ENCODE measurements around the gene TMSB4X.

TMSB4X gene

GRCh38 chrX:12986164-12986779 lies 11.4 kb downstream of the TMSB4X start:
- no peaks in the 10 kb centered on the region for H3K9me3 ChIP-seq (ENCODE audit: low read length)
- H3K36me3 ChIP-seq (ENCODE audit: insufficient read depth, low read length), result no peaks in the 10 kb centered on the region
- H2AFZ ChIP-seq (ENCODE audit: low read depth, low read length), result no peak overlapping the region
- peaks cover 5% of the 10 kb centered on the region for H3K4me1 ChIP-seq (ENCODE audit: insufficient read depth, low read length)
- H3K27me3 ChIP-seq (ENCODE audit: insufficient read depth, low read length), result no peaks in the 10 kb centered on the region
- no peak overlapping the region for H3K4me3 ChIP-seq (ENCODE audit: low read length)

GRCh38 chrX:12986886-12987285 lies 12.0 kb downstream of the TMSB4X start:
- Histone ChIP-seq H3K36me3 (ENCODE audit: insufficient read depth, low read length) (no peaks in the 10 kb centered on the region), H3K4me3 (ENCODE audit: low read length) (no peak overlapping the region), H3K4me1 (ENCODE audit: insufficient read depth, low read length) (peaks cover 2% of the 10 kb centered on the region), H3K27me3 (ENCODE audit: insufficient read depth, low read length) (no peaks in the 10 kb centered on the region), H2AFZ (ENCODE audit: low read depth, low read length) (no peak overlapping the region), H3K9me3 (ENCODE audit: low read length) (no peaks in the 10 kb centered on the region)

- Histone ChIP-seq H2AFZ (ENCODE audit: low read depth, low read length) (no peak overlapping the region), H3K27me3 (ENCODE audit: insufficient read depth, low read length) (no peaks in the 10 kb centered on the region), H3K4me3 (ENCODE audit: low read length) (no peak overlapping the region), H3K9me3 (ENCODE audit: low read length) (no peaks in the 10 kb centered on the region), H3K4me1 (ENCODE audit: insufficient read depth, low read length) (no peaks in the 10 kb centered on the region), H3K36me3 (ENCODE audit: insufficient read depth, low read length) (no peaks in the 10 kb centered on the region)
These were observed 12.4 kb downstream of the TMSB4X start for GRCh38 chrX:12987340-12987739.

- H2AFZ ChIP-seq (ENCODE audit: low read depth, low read length), result no peak overlapping the region
- H3K4me3 ChIP-seq (ENCODE audit: low read length), result no peak overlapping the region
- H3K9me3 ChIP-seq (ENCODE audit: low read length), result no peaks in the 10 kb centered on the region
- no peaks in the 10 kb centered on the region for H3K4me1 ChIP-seq (ENCODE audit: insufficient read depth, low read length)
- no peaks in the 10 kb centered on the region for H3K27me3 ChIP-seq (ENCODE audit: insufficient read depth, low read length)
- no peaks in the 10 kb centered on the region for H3K36me3 ChIP-seq (ENCODE audit: insufficient read depth, low read length)
These were observed 13.1 kb downstream of the TMSB4X start for GRCh38 chrX:12987900-12988594.

- H3K9me3 ChIP-seq (ENCODE audit: low read length), result no peaks in the 10 kb centered on the region
- no peaks in the 10 kb centered on the region for H3K27me3 ChIP-seq (ENCODE audit: insufficient read depth, low read length)
- no peaks in the 10 kb centered on the region for H3K36me3 ChIP-seq (ENCODE audit: insufficient read depth, low read length)
- no peak overlapping the region for H3K4me3 ChIP-seq (ENCODE audit: low read length)
- no peak overlapping the region for H2AFZ ChIP-seq (ENCODE audit: low read depth, low read length)
- H3K4me1 ChIP-seq (ENCODE audit: insufficient read depth, low read length), result no peaks in the 10 kb centered on the region
These were observed 13.9 kb downstream of the TMSB4X start for GRCh38 chrX:12988797-12989196.

GRCh38 chrX:12989461-12989860 lies 14.6 kb downstream of the TMSB4X start:
- Histone ChIP-seq H3K4me1 (ENCODE audit: insufficient read depth, low read length) (no peaks in the 10 kb centered on the region), H3K9me3 (ENCODE audit: low read length) (no peaks in the 10 kb centered on the region), H3K4me3 (ENCODE audit: low read length) (no peak overlapping the region), H3K27me3 (ENCODE audit: insufficient read depth, low read length) (no peaks in the 10 kb centered on the region), H2AFZ (ENCODE audit: low read depth, low read length) (no peak overlapping the region), H3K36me3 (ENCODE audit: insufficient read depth, low read length) (no peaks in the 10 kb centered on the region)

- no peak overlapping the region for H2AFZ ChIP-seq (ENCODE audit: low read depth, low read length)
- H3K9me3 ChIP-seq (ENCODE audit: low read length), result no peaks in the 10 kb centered on the region
- no peak overlapping the region for H3K4me3 ChIP-seq (ENCODE audit: low read length)
- H3K27me3 ChIP-seq (ENCODE audit: insufficient read depth, low read length), result no peaks in the 10 kb centered on the region
- no peaks in the 10 kb centered on the region for H3K36me3 ChIP-seq (ENCODE audit: insufficient read depth, low read length)
- H3K4me1 ChIP-seq (ENCODE audit: insufficient read depth, low read length), result no peaks in the 10 kb centered on the region
These were observed 16.7 kb downstream of the TMSB4X start for GRCh38 chrX:12991575-12991974.

GRCh38 chrX:12992544-12993118 lies 17.7 kb downstream of the TMSB4X start:
- Histone ChIP-seq H3K4me3 (ENCODE audit: low read length) (no peak overlapping the region), H3K27me3 (ENCODE audit: insufficient read depth, low read length) (no peaks in the 10 kb centered on the region), H2AFZ (ENCODE audit: low read depth, low read length) (no peak overlapping the region), H3K36me3 (ENCODE audit: insufficient read depth, low read length) (no peaks in the 10 kb centered on the region), H3K4me1 (ENCODE audit: insufficient read depth, low read length) (no peaks in the 10 kb centered on the region), H3K9me3 (ENCODE audit: low read length) (no peaks in the 10 kb centered on the region)

- H3K27me3 ChIP-seq (ENCODE audit: insufficient read depth, low read length), result no peaks in the 10 kb centered on the region
- peaks cover 9% of the 10 kb centered on the region for H3K4me1 ChIP-seq (ENCODE audit: insufficient read depth, low read length)
- H3K9me3 ChIP-seq (ENCODE audit: low read length), result no peaks in the 10 kb centered on the region
- no peaks in the 10 kb centered on the region for H3K36me3 ChIP-seq (ENCODE audit: insufficient read depth, low read length)
- H2AFZ ChIP-seq (ENCODE audit: low read depth, low read length), result no peak overlapping the region
- no peak overlapping the region for H3K4me3 ChIP-seq (ENCODE audit: low read length)
These were observed 18.9 kb downstream of the TMSB4X start for GRCh38 chrX:12993826-12994225.

- no peaks in the 10 kb centered on the region for H3K27me3 ChIP-seq (ENCODE audit: insufficient read depth, low read length)
- no peak overlapping the region for H2AFZ ChIP-seq (ENCODE audit: low read depth, low read length)
- H3K36me3 ChIP-seq (ENCODE audit: insufficient read depth, low read length), result no peaks in the 10 kb centered on the region
- H3K4me1 ChIP-seq (ENCODE audit: insufficient read depth, low read length), result peaks cover 10% of the 10 kb centered on the region
- H3K9me3 ChIP-seq (ENCODE audit: low read length), result no peaks in the 10 kb centered on the region
- no peak overlapping the region for H3K4me3 ChIP-seq (ENCODE audit: low read length)
These were observed 19.4 kb downstream of the TMSB4X start for GRCh38 chrX:12994321-12994720.

GRCh38 chrX:12996934-12997435 lies 22.1 kb downstream of the TMSB4X start:
- peaks cover 24% of the 10 kb centered on the region for H3K4me1 ChIP-seq (ENCODE audit: insufficient read depth, low read length)
- no peaks in the 10 kb centered on the region for H3K27me3 ChIP-seq (ENCODE audit: insufficient read depth, low read length)
- H3K36me3 ChIP-seq (ENCODE audit: insufficient read depth, low read length), result no peaks in the 10 kb centered on the region
- no peaks in the 10 kb centered on the region for H3K9me3 ChIP-seq (ENCODE audit: low read length)
- H2AFZ ChIP-seq (ENCODE audit: low read depth, low read length), result no peak overlapping the region
- no peak overlapping the region for H3K4me3 ChIP-seq (ENCODE audit: low read length)

- H3K9me3 ChIP-seq (ENCODE audit: low read length), result no peaks in the 10 kb centered on the region
- peaks cover 24% of the 10 kb centered on the region for H3K4me1 ChIP-seq (ENCODE audit: insufficient read depth, low read length)
- peak overlapping the region; percentile 68 for H2AFZ ChIP-seq (ENCODE audit: low read depth, low read length)
- H3K36me3 ChIP-seq (ENCODE audit: insufficient read depth, low read length), result no peaks in the 10 kb centered on the region
- no peaks in the 10 kb centered on the region for H3K27me3 ChIP-seq (ENCODE audit: insufficient read depth, low read length)
- no peak overlapping the region for H3K4me3 ChIP-seq (ENCODE audit: low read length)
These were observed 23.2 kb downstream of the TMSB4X start for GRCh38 chrX:12997906-12998687.

GRCh38 chrX:12999422-12999821 lies 24.5 kb downstream of the TMSB4X start:
- Histone ChIP-seq H2AFZ (ENCODE audit: low read depth, low read length) (peak overlapping the region; percentile 65), H3K4me3 (ENCODE audit: low read length) (no peak overlapping the region), H3K9me3 (ENCODE audit: low read length) (no peaks in the 10 kb centered on the region), H3K27me3 (ENCODE audit: insufficient read depth, low read length) (no peaks in the 10 kb centered on the region), H3K4me1 (ENCODE audit: insufficient read depth, low read length) (peaks cover 24% of the 10 kb centered on the region), H3K36me3 (ENCODE audit: insufficient read depth, low read length) (no peaks in the 10 kb centered on the region)
